KG1 (cell line): ENCODE data around the gene IGFBP4.

Experiments
- DNase-seq: peaks from one replicate; lab custom pipeline; 2025; lab: John Stamatoyannopoulos, UW

IGFBP4 gene

GRCh38 chr17:40456396-40456951 lies 13.2 kb downstream of the IGFBP4 start:
- DNase-seq: no peak

DNA sequence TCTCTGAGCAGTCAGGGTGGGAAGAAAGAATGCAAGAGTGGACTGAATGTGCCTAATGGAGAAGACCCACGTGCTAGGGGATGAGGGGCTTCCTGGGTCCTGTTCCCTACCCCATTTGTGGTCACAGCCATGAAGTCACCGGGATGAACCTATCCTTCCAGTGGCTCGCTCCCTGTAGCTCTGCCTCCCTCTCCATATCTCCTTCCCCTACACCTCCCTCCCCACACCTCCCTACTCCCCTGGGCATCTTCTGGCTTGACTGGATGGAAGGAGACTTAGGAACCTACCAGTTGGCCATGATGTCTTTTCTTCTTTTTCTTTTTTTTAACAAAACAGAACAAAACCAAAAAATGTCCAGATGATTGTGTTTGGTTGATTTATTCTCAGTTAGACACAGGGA lies 14.1 kb downstream of the IGFBP4 start:
- no peak for DNase-seq

DNA sequence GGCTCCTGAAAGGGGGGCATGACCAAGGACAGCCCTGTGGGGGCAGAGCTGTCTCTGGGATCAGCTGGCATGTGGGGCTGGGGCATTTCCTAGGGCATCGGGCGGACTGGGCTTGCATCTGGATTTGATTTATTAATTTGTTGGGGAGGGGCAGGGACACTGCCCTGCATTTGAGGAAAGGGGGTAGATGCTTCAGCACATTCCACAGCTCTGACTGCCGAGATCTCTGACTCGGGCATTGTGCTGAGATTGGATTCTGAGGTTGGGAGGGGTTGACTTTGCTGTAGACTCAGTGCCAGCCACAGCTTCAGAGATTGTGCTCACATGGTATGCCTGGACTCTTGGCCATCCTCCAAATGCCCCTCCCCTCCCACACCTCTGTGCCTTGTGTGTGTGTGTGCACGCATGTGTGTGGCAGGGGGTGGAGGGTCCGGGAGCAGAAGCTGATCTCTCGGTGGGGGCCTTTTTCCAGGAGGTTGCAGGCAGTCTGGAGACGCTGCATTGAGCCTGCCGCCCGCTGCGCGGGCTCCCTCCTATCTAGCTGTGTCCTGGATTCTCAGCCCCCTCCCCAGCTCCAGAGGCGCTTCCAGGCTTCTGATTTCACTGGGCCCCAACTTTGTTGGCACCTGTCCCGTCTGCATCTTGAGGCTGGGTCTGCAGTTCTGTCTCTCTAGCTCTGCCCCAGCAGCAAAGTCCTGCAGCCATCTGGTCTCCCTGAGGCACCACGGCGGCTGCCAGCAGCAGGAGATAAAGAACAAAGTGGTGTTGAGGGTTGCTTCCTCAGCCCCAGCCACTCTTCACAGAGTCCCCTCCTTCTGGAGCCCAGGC lies 14.9 kb downstream of the IGFBP4 start:
- no peak for DNase-seq

- DNase-seq: no peak
These were observed 15.7 kb downstream of the IGFBP4 start for GRCh38 chr17:40458851-40459482.

- DNase-seq: no peak
These were observed 16.7 kb downstream of the IGFBP4 start for GRCh38 chr17:40459636-40460603.

DNA sequence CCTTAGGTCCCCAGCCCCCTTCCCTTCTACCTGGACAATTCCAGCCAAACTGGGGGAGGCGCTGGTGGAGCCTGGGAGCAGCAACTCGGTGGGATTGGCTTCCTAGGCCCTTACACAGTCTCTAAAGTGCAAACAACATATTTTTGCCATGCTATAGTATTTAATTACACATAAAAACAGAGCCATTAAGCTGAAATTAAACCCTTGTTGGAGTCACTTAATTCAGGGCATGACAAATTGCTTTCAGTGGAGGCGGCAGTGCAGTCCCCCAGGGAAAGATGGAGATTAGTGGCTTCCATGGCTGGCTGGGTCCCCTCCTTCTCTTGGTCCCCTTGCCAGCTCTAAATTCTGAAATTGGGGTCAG lies 17.3 kb downstream of the IGFBP4 start:
- DNase-seq: no peak

DNA sequence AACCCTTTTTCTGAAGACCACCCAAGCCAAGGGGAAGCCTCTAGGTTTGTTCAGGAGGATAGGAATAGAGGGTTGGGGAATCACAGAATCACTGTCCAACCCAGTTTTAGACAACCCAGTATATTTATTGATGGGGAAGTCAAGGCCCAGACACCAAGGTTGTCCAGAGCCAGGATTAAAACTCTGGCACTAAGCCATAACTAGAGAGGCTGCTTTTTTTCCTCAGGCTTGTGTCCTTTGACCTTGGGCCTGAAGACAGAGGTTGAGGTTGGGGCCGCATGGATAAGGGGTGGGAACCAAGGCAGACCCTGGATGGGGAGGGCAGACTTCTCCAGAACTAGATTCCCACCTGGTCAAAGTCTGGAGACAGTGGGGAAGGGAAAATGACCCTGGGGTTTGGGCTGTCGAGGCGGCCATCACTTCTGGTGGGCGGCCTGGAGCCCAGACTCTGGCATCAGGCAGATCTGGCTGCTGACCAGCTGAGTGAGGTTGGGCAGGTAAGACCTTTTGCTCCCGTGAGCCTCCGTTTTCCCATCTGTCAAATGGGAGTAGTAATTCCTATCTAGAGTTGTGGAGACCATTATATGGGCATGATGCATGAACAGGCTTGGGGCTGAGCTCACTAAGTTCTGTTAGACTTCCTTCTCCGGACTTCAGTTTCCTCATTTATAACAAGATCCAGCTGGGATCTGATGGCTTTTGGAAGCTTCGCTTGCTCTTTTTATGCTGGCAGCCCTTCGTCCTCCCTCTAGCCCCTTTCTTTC lies 17.9 kb downstream of the IGFBP4 start:
- no peak for DNase-seq

GRCh38 chr17:40461732-40462342 lies 18.6 kb downstream of the IGFBP4 start:
- DNase-seq: no peak

DNA sequence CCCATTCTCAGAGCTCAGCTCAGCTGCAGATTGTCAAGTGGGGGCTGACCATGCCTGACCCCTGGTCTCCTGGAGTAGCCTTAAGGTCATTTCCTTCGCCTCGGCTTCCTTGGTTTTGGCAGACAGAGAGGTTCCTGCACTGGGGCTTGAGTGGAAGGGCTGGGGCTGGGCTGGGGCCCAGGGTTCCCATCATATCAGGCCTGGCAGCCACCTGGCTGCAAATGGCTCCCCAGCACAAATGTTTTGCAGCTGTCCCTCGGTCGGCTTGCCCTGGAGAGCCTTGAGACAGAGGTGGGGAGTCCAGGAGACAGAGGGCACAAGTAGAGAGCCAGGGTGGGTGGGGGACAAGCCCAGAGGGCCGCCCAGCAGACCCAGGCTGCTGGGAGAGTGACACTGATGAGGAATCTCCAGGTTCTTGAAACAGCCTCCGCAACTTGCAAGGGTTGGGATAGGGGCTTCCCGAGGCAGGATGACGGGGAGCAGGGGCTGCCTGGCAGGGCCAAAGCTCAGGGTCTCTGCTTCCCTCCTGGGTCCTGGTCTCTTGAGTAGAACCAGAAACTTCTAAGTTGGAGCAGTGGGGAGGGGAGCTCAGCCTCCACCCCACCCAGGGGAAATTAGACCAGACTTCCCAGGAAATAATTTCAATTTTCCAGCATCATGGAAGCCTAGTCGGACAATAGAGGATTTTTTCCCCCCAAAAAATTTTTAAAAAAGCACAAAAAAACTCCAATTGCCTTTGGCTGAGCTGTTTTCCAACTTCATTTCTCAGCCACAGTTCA lies 19.3 kb downstream of the IGFBP4 start:
- DNase-seq: no peak

GRCh38 chr17:40463122-40463550 lies 19.9 kb downstream of the IGFBP4 start:
- no peak for DNase-seq

GRCh38 chr17:40464392-40464855 lies 21.2 kb downstream of the IGFBP4 start:
- DNase-seq: no peak

DNA sequence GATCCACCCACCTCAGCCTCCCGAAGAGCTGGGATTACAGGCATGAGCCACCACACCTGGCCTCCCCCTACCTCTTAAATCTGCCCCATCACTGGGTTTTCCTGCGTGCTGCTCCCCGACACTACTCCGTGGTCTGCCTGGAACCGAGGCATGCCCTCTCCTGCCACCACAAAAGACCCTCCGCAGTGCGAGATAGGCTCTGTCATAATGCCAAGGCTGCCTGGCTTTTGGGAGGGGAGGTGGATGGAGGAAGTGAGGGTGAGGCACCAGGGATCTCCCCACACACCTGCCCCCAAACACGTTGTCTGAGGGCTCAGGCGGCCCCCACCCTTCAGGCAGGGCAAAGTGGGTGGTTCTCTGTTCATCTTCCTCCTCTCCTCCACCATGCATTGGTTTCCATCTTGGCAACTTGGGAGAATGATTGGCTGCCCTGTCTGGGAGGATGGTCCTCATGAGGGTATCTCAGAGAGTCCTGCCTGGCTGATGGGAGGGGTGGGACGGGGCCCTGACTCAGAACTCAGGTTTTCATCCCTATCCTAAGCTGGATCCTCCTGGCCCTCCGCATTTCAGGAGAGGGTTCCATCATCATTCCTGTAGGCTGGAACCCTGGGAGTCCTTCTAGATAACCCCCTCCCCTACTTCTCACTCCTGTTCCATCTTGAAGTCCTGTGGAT lies 23.2 kb downstream of the IGFBP4 start:
- DNase-seq: no peak

DNA sequence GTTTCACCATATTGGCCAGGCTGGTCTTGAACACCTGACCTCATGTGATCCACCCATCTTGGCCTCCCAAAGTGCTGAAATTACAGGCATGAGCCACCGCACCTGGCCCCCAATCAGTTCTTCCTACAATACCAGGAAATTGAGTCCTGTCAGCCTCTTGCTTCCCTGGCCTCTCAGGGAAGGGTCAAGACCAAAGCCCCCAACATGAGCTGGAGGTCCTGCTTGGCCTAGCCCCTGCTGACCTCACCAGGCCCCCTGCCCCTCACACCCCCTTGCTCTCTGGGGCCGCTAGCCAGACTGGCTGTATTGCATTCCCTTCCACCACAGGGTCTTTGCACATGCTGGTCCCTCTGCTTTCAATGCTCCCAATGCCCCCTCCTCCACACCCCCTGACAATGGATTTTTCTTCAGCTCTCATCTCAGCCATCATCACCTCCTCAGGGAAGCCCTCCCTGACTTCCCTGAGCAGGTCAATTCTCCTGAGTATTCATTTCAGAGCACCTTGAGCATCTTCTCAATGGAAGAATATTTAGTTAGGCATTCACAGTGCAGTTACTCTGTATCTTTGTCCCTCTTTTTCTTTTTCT lies 24.1 kb downstream of the IGFBP4 start:
- DNase-seq: no peak

GRCh38 chr17:40468560-40468959 lies 25.3 kb downstream of the IGFBP4 start:
- no peak for DNase-seq

GRCh38 chr17:40469805-40470675 lies 26.8 kb downstream of the IGFBP4 start:
- DNase-seq: no peak

DNA sequence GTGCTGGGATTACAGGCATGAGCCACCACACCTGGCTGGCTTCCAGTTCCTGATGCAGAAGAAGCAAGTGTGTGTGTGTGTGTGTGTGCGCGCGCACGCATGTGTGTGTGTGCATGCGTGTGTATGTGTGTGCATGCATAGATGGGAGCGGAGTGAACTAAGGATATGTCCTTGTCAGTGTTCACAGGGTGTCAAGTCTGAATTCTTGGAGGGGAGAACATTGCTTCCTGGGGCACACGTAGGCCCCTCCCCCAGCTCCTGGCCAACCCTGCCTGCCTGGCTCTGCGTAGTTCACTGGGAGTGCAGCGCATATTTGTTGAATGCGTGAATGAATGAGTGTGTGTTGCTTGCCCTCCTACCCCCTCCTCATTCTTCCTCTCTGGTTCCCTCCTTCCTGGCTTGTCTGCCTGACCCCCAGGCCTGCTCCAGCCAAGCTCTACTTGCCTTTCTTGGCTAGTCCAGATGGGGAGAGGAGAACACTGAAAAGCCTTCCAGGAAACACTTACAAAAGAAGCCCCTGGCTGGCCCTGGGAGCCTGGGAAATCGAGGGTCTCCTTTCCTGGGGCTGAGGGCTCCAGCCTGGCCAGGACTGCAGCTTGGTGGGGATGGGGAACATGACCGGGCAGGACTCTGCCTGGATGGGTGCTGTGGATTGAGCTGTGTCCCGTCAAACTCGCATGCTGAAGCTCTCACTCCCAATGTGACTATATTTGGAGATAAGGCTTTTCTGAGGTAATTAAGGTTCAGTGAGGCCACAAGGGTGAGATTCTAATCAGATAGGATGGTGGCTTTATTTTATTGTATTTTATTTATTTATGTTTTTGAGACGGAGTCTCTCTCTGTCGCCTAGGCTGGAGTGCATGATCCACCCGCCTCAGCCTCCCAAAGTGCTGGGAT lies 27.9 kb downstream of the IGFBP4 start:
- DNase-seq: no peak
